ENCODE results near the gene FXYD7.
A peak's percentile ranks its signal among the peaks of the same experiment; 100 is the strongest.
"Not testable (repeated sequence)": the region's sequence is repeated elsewhere in the genome, so short reads cannot be mapped to it uniquely, and the experiment has no call there.

The FXYD7 gene

GRCh38 chr19:35146746-35147459 is 3.8 kb downstream of the FXYD7 start:
- DNase-seq, result no peak

GRCh38 chr19:35149463-35149862 is 6.4 kb downstream of the FXYD7 start:
- no peak for DNase-seq

DNA sequence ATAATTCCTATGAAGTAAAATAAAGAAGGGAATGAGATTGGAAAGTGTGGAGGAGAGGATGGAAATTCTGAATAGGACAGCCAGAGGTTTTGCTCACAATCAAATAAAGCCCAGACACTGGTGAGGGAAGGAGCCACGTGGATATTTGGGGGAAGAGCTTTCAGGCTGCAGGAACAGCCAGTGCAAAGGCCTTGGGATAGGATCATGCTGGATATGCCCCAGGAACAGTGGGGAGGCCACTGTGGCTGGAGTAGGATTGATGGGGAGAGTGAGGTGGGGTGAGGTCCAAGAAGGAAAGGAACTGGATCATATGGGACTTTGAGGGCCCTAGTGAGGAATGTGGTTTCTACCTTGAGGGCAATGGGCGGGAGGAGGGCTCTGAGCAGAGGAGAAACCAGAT is 7.4 kb downstream of the FXYD7 start:
- no peak for DNase-seq

DNA sequence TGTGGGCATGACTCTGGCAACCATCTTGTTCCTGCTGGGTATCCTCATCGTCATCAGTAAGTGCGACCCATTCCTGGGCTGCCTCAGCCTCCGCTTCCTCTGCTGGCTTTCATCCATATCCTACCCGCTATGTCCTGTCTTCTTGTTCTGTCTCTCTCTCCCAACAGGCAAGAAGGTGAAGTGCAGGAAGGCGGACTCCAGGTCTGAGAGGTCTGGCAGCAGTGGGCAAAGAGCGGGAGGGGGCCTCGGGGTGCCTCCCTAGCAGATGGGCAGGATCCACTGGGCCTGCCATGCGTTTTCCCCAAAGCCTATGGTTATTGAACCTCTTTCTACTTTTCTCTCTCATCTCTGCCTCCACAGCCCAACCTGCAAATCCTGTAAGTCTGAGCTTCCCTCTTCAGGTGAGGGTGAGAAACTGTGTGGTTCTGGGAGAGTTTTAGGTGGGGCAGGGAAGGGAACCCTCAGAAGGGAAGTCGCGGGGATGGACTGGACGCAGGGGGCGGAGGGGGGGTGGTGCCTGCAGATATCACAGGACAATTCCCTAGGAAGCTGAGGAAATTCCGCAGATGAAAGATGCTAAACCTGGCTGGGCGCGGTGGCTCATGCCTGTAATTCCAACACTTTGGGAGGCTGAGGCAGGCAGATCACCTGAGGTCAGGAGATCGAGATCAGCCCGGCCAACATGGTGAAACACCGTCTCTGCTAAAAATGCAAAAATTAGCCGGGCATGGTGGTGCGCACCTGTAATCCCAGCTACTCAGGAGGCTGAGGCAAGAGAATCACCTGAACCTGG is 8.4 kb downstream of the FXYD7 start:
- DNase-seq, result no peak

DNA sequence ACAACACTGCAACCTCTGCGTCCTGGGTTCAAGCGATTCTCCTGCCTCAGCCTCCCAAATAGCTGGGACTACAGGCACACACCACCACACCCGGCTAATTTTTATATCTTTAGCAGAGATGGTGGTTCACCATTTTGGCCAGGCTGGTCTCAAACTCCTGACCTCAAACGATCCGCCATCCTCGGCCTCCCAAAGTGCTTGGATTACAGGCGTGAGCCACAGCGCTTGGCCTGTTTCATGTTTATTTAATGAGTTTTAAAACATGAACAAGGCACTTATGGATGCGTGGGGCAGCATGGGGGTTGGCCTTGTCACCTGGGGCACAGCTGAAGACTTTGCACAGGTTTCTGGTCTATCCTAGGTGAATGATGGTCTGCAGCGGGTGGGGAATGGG is 10.1 kb downstream of the FXYD7 start:
- not testable (repeated sequence) for DNase-seq

DNA sequence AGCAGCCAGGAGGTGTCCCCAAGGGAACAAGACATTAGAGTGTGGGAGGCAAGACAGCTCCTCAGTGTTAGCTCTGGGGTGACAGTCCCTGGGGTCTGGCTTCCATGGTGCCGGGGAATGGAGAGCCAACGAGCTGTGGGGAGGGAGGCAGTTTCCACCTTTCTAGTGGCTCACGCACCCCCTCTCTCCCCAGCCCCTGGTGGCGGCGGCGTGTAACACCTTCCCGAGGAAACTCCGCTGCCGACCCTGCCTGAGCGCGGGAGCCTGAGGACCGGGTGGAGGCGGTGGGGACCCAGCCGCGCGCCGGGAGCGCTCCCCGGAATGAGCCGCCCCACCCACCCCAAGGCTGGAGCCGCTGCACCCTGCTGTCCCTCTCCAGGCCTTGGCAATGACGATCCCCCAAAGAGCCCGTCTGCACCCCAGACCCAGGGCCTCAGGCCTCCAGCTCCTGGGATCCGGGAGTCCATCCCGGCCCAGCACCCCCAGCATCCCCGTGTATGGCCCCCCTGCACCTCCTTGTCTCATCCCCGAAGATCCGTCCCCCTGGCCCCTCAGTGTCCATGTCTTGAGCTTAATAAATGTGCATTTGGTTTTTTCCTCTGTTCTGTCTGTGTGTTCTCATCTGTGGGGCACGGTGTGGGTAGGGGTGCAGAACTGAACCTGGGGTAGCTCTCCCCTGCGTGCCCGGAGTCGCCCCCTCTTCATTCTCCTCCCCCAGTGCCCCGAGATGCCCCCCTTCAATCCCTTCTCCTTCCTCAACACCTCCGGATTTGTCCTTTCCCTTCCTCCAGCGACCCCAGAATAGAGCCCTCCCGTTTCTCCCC is 10.9 kb downstream of the FXYD7 start:
- DNase-seq, result peak; percentile 32

DNA sequence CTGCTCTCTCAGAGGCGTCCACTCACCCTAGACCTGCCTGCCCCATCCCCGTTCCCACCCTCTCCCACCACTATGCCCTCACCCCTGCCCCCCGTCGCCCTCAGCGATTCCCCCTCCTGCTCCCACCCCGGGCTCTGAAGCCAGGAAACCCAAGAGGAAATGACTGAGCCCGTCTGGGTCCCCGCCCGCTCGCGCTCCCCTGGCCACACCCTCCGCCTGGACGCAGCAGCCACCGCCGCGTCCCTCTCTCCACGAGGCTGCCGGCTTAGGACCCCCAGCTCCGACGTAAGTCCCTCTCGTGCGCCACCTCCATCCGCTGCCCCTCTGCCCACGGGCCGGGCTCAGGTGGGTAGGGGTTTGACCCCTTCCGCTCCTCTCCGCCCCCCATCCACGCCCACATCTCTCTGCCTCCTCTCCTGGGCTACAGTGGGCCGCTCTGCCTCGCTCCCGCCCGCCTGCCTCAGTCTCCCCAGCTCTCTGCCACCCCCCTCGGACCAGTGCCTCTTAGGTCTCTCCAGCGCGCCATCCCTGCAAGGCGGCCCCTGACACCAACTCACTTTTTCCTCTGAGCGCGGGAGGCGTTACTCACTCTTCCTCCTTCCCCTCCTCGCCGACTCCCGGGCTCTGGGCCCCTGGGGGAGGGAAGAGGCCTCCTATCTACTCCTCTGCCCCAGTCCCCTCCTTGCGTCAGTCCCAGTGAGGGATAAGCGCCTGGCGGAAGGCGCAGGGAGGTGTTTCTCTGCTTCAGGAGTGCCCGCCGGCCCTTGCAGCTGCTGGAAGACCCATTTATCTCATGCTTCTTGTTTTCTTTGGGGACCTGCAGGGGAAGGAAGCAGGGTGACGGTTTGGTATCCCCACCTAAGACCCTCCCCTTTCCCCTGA is 11.7 kb downstream of the FXYD7 start, which contains the start of gene FXYD5:
TSS of gene FXYD5 (plus strand) at position 211 of the 882 bp plus-strand sequence. CDS start 816 bp downstream, outside the sequence.
- DNase-seq, result peak; percentile 78

- no peak for DNase-seq
Observed at GRCh38 chr19:35155441-35155840, 12.4 kb downstream of the FXYD7 start.

DNA sequence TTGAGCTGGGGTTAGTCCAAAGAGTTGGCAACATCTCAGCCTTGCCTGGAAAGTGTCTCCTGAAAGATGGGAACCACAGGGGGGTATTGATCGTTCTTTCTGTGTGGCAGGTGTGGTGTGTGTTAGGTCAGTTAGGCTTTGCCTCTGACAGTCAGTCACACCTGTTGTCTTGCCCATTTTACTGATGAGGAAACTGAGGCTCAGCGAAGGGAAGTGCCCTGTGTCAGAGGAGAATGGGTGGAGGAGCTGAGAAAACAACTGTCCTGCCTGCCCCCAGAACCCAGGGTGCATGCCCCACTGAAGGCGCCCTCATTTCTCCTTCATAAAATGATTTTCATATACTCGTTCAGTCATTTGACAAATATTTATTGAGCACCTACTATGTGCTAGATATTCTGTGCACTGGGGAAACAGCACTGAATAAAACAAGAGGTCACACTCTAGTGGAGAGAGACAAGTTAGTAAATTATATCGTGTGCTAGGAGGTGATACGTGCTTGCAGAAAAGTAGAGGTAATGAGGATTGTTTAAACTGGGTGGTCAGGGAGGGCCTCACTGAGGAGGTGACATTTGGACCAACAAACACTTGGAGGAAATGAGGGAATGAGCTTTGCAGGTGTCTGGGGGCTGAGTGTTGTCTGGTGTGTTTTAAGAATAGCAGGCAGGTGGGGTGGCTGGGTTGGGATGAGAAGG is 13.1 kb downstream of the FXYD7 start:
- DNase-seq, result no peak

- no peak for DNase-seq
Observed at GRCh38 chr19:35156673-35157014, 13.6 kb downstream of the FXYD7 start.

GRCh38 chr19:35157431-35157830 is 14.4 kb downstream of the FXYD7 start:
- DNase-seq, result no peak

GRCh38 chr19:35159606-35160005 is 16.6 kb downstream of the FXYD7 start:
- no peak for DNase-seq

DNA sequence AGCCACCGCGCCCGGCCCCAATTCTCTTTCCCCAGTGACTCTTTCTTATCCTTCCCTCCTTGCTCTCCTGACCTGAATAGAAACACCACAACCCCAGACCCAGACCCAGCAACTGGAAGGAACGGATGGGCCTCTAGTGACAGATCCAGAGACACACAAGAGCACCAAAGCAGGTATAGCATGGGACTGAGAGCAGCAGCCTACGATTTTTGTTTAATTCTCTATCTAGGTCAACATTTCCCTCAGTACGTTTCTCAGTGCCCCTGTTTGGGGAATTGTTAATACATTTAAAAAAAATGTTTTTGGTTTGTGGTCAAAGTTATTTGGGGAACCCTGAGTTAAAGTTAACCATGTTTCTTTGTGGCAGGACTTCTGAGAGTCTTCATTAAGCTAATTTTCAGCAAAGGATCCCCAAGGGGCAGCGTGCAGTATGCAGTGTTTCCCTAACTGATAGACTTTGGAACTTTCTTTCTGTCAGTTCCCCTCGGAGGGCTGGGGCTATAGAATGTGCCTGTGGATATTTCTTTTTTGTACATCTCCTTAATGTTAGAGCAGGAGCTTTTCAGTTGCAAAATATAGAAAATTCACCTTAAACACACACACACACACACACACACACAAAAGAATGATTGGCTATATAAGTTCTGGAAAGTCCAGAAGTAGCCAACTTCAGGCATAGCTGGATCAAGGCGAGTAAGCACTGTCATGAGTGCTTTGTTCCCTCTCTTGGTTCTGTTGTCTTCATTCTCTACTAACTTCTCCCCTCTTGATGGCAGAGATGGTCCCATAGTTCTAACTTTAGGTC is 17.8 kb downstream of the FXYD7 start:
- no peak for DNase-seq

GRCh38 chr19:35161434-35161743 is 18.3 kb downstream of the FXYD7 start:
- DNase-seq, result no peak

GRCh38 chr19:35162471-35163326 is 19.6 kb downstream of the FXYD7 start:
- DNase-seq, result peak; percentile 30

DNA sequence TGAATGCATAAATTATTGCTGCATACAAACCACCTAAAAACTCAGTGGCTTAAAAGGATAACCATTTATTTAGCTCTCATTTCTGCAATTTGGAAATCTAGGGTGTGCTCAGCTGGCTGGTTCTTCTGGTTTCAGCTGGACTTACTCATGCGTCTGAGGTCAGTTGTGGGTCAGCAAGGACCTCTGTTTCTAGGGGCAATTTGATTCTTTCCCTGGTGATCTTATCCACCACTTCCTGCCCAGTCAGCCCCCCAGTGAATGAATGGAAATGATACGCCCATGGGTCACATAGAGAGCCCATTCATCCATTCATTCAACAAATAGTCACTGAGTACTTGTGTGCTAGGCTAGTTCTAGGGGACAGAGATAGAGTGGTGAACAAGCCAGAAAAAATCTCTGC is 21.4 kb downstream of the FXYD7 start:
- no peak for DNase-seq

DNA sequence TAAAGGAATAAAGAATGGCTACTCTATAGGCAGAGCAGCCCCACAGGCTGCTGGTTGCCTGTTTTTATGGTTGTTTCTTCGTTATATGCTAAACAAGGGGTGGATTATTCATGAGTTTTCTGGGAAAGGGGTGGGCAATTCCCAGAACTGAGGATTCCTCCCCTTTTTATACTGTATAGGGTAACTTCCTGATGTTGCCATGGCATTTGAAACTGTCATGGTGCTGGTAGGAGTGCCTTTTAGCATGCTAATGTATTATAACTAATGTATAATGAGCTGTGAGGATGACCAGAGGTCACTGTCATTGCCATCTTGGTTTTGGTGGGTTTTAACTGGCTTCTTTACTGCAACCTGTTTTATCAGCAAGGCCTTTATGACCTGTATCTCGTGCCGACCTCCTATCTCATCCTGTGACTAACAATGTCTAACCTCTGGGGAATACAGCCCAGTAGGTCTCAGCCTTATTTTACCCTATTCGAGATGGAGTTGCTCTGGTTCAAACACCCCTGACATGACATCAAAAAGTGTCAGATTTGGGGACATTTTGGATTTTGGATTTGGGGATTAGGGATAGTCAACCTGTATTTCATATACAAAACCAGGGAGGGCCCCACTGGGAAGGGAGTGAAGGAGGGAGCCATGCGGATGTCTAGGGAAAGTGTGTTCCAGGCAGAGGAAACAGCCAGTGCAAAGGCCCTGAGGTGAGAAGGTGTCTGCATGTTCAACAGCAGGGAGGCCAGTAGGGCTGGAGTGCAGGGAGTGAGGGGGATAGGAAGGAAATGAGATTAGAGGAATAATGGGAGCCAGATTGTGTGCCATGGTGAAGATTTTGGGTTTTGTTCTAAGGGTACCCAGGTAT is 22.4 kb downstream of the FXYD7 start:
- no peak for DNase-seq

DNA sequence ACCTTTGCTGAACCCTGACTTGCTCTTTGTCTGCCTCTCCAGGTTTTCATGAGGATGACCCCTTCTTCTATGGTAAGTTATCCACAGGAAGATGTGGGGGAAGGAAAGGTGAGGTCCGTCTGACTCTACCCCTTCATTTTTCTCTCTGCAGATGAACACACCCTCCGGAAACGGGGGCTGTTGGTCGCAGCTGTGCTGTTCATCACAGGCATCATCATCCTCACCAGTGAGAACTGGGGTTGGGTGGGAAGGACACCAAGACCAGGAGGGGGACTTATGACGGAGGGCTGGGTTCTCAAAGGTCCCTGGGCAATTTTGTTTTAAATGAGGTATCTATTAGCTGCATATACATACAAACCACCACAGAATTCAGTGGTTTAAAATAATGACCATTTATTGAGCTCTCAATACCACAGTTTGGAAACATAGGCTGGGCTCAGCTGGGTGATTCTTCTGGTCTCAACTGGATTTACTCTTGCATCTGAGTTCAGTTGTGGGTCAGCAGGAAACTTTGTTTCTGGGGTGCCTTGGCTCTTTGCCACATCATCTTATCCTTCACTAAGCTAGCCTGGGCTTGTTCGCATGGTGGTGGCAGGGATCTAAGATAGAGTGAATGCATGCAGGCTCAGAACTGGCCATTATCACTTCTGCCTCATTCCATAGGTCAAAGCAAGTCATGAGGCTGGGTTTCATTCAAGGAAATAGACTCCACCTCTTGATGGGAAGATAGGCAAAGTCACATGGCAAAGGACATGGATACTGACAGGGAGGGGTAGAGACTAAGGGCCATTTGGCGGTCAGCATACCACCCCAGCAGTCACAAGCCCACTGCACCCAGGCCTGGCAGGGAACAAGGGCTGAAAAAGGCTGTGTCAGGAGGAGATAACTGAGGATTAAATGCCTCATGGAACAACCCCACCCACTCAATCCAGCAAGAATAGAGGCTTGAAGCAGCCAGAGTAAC is 23.3 kb downstream of the FXYD7 start:
- no peak for DNase-seq
